BJ (cell line): Measurements from ENCODE around the gene TMEM116. TPM values are rescaled to one million over a fixed set of nuclear protein-coding genes. Genes with fewer than 3 reads are reported as not detected.

Experiments used
- CTCF ChIA-PET: fragments of 350-600 bp; formaldehyde crosslinking; extraction: SDS; loops from one replicate; lab custom pipeline; 2021; ENCODE audit warnings: antibody characterized with exemption, inconsistent platforms; lab: Yijun Ruan, JAX
- POLR2A ChIA-PET: fragments of 300-600 bp; sonication (Branson Sonifier 250); formaldehyde crosslinking; extraction: SDS; loops from one replicate; lab custom pipeline; 2021; ENCODE audit warnings: antibody characterized with exemption; lab: Charles Lee
- DNase-seq: peaks from one replicate; pipeline ENCODE4 v3.0.0-alpha.2; 2011; ENCODE audit warnings: low read depth
- H3K27me3 ChIP-seq: 2 replicates; pipeline ENCODE4 v1.6.0; 2011; ENCODE audit warnings: low read length; ENCODE audit not compliant: control insufficient read depth, insufficient read depth
- H3K36me3 ChIP-seq: 2 replicates; pipeline ENCODE4 v1.5.1; 2011; ENCODE audit warnings: low read length; ENCODE audit not compliant: control insufficient read depth, insufficient read depth
- H3K4me3 ChIP-seq: 2 replicates; pipeline ENCODE4 v1.5.1; 2011; ENCODE audit warnings: low read depth, mild to moderate bottlenecking, control low read depth, low read length
- CTCF ChIP-seq: IDR thresholded peaks from 2 replicates; pipeline ENCODE4 v1.5.1; 2011; ENCODE audit warnings: low read depth, mild to moderate bottlenecking, control low read depth, inconsistent platforms, low read length, moderate library complexity; ENCODE audit not compliant: insufficient read depth
- polyA plus RNA-seq: library from polyadenylated mRNA; depleted of rRNA; stranded (reverse); fragments of >200 nt; gene quantifications from 2 replicates; pipeline ENCODE4 v1.2.3, GENCODE V29; 2011

The TMEM116 gene
- polyA plus RNA-seq, 1 experiment, result 16.6 TPM

- TF ChIP-seq CTCF, result no peak
- ChIA-PET POLR2A (no interaction called here), CTCF (no interaction called here)
- Histone ChIP-seq H3K36me3 (no peaks in the 10 kb centered on the region), H3K27me3 (no peaks in the 10 kb centered on the region), H3K4me3 (no peak overlapping the region)
- DNase-seq, result no peak
These were observed 19.4 kb downstream of the TMEM116 start for GRCh38 chr12:111993292-111994150.

DNA sequence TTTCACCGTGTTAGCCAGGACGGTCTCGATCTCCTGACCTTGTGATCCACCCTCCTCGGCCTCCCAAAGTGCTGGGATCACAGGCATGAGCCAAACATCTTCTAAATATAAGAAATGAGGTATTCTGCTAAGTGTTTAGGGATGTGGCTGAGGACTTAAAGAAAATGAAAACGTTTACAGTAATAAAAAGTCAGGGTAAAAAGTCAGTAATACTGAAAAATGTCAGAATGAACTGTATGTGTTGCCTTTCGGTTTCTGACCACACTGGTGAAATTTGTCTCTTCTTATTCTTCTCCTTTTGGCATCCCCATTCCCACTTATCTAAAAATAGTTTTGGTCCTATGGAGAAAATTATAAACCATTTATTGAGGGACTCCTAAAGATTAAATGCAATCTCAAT lies 20.5 kb downstream of the TMEM116 start:
- CTCF ChIA-PET, result no interaction called here
- TF ChIP-seq CTCF, result no peak

DNA sequence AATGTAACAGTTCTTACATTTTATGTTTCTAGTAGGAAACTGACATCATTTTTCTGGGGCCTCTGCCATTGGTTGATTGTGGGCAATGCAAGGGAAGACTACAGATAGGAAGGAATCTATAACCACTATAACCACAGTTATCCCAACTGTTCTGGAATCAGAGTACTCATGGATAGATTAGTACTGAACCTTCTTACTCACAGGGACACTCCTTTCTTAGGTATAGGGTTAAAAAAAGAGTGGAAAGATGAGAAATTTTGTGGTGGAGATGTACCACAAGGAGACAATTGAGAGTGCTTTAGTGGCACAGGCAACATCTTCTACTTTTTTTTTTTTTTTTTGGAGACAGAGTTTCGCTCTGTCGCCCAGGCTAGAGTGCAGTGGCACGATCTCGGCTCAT lies 21.0 kb downstream of the TMEM116 start:
- ChIA-PET POLR2A (no interaction called here), CTCF (no interaction called here)
- Histone ChIP-seq H3K27me3 (no peaks in the 10 kb centered on the region), H3K4me3 (no peak overlapping the region), H3K36me3 (no peaks in the 10 kb centered on the region)
- DNase-seq, result no peak
- TF ChIP-seq CTCF, result no peak

More for the DNA sequence above, 20.5 kb downstream of the TMEM116 start:
- Histone ChIP-seq H3K4me3 (no peak overlapping the region), H3K36me3 (no peaks in the 10 kb centered on the region), H3K27me3 (no peaks in the 10 kb centered on the region)
- no peak for DNase-seq
- POLR2A ChIA-PET, result no interaction called here

DNA sequence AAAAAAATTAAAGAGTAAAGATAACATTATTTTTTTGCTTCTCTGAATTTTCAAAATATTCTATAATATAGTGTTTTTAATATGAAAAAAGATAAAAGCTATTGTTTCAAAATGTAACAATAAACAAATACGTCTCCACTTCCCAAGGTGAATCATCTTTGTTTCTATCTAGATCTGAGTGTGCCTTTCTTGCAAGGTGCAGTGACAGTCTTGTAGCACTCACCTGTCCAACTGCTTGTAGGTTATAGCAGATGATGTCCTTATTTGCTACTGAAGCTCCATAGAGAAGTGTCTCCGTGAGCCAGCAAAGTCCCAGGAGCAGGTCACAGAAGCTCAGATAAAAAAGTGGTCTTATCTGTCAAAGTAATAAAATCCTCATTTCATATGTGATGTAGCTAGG lies 21.4 kb downstream of the TMEM116 start:
- ChIA-PET POLR2A (no interaction called here), CTCF (no interaction called here)
- Histone ChIP-seq H3K27me3 (no peaks in the 10 kb centered on the region), H3K4me3 (no peak overlapping the region), H3K36me3 (no peaks in the 10 kb centered on the region)
- no peak for TF ChIP-seq CTCF
- DNase-seq, result no peak

- POLR2A ChIA-PET, result no interaction called here
- CTCF ChIA-PET, result no interaction called here
- no peak for TF ChIP-seq CTCF
- DNase-seq, result no peak
- Histone ChIP-seq H3K36me3 (no peaks in the 10 kb centered on the region), H3K27me3 (no peaks in the 10 kb centered on the region), H3K4me3 (no peak overlapping the region)
These were observed 28.1 kb downstream of the TMEM116 start for GRCh38 chr12:111984820-111985219.
